Measurements from ENCODE around the gene ITGB1. TPM values are rescaled to one million over a fixed set of nuclear protein-coding genes. Genes with fewer than 3 reads are reported as not detected.
"Not testable (repeated sequence)": the region's sequence is repeated elsewhere in the genome, so short reads cannot be mapped to it uniquely, and the experiment has no call there.

ITGB1 gene
- total and polyA plus RNA-seq, 3 experiments from 2014 or later = 75.5 to 342 (median 82.1) TPM

- POLR2A ChIA-PET = interaction anchor here (0.6 to 2.3 kb wide), 3 partner anchors 9 to 23 kb away, joined by 4 to 13 read pairs (median 9); partner anchors contain the start of gene ITGB1
- peak overlapping the region; percentile 94 for H3K27ac ChIP-seq (ENCODE audit: low read depth, low read length)
- H3K27me3 Mint-ChIP-seq; H3K9me3 ChIP-seq (ENCODE audit: low read length); H3K27me3 ChIP-seq (ENCODE audit: insufficient read depth, low read length, poor library complexity, severe bottlenecking); H3K4me3 ChIP-seq (ENCODE audit: low read length); H3K36me3 ChIP-seq (ENCODE audit: insufficient read depth, low read length); DNase-seq; H3K36me3 Mint-ChIP-seq; H3K9me3 Mint-ChIP-seq: not testable (repeated sequence)
- H3K27ac Mint-ChIP-seq = peak overlapping the region in 6 of 8 donors; percentile 19 to 99 (median 43)
- peak overlapping the region in 5 of 7 donors; percentile 46 to 94 (median 53) for H3K4me3 Mint-ChIP-seq
- CTCF ChIA-PET = interaction anchor here (0.7 to 1.8 kb wide), 2 partner anchors 23 to 29 kb away, joined by 3 to 11 read pairs; no protein-coding TSS in a partner anchor
- peaks cover 37% of the 10 kb centered on the region for H3K4me1 ChIP-seq (ENCODE audit: insufficient read depth, low read length)
- H3K4me1 Mint-ChIP-seq = peaks cover 37 to 40% (median 39%) of the 10 kb centered on the region in 3 donors
These were observed 21.7 kb upstream of the ITGB1 start for GRCh38 chr10:32979719-32980118.

GRCh38 chr10:32979041-32979440, 21.0 kb upstream of the ITGB1 start:
- H3K4me1 Mint-ChIP-seq = peaks cover 37 to 40% (median 39%) of the 10 kb centered on the region in 3 donors
- Histone ChIP-seq H3K27me3 (ENCODE audit: insufficient read depth, low read length, poor library complexity, severe bottlenecking) (no peaks in the 10 kb centered on the region), H3K27ac (ENCODE audit: low read depth, low read length) (no peak overlapping the region), H3K36me3 (ENCODE audit: insufficient read depth, low read length) (no peaks in the 10 kb centered on the region), H3K4me3 (ENCODE audit: low read length) (no peak overlapping the region), H3K9me3 (ENCODE audit: low read length) (no peaks in the 10 kb centered on the region), H3K4me1 (ENCODE audit: insufficient read depth, low read length) (peaks cover 37% of the 10 kb centered on the region)
- no peak overlapping the region for H3K4me3 Mint-ChIP-seq
- H3K27me3 Mint-ChIP-seq = no peaks in the 10 kb centered on the region
- CTCF ChIA-PET = interaction anchor here (1.1 kb wide), 1 partner anchor 30 kb away, joined by 3 read pairs; no protein-coding TSS in a partner anchor
- peaks cover 0 to 3% (median 0%) of the 10 kb centered on the region in 3 donors for H3K36me3 Mint-ChIP-seq
- no peak overlapping the region for H3K27ac Mint-ChIP-seq
- no peak for DNase-seq
- no peaks in the 10 kb centered on the region for H3K9me3 Mint-ChIP-seq
- POLR2A ChIA-PET = no interaction called here

- H3K27me3 Mint-ChIP-seq; H3K36me3 Mint-ChIP-seq; DNase-seq; H3K27me3 ChIP-seq (ENCODE audit: insufficient read depth, low read length, poor library complexity, severe bottlenecking); H3K4me3 ChIP-seq (ENCODE audit: low read length); H3K27ac ChIP-seq (ENCODE audit: low read depth, low read length); H3K36me3 ChIP-seq (ENCODE audit: insufficient read depth, low read length); H3K9me3 ChIP-seq (ENCODE audit: low read length); H3K4me3 Mint-ChIP-seq; H3K9me3 Mint-ChIP-seq; POLR2A ChIA-PET: not testable (repeated sequence)
- Mint-ChIP-seq H3K4me1 (peaks cover 30 to 31% (median 31%) of the 10 kb centered on the region in 3 donors), H3K27ac (peak overlapping the region in 1 of 8 donors; percentile 54)
- H3K4me1 ChIP-seq (ENCODE audit: insufficient read depth, low read length) = peaks cover 30% of the 10 kb centered on the region
- CTCF ChIA-PET = interaction anchor here (1.1 kb wide), 1 partner anchor 31 kb away, joined by 3 read pairs; no protein-coding TSS in a partner anchor
These were observed 20.1 kb upstream of the ITGB1 start for GRCh38 chr10:32977846-32978809.

- Mint-ChIP-seq H3K27ac (no peak overlapping the region), H3K9me3 (no peaks in the 10 kb centered on the region), H3K4me3 (no peak overlapping the region), H3K27me3 (no peaks in the 10 kb centered on the region), H3K36me3 (peaks cover 0 to 3% (median 0%) of the 10 kb centered on the region in 3 donors), H3K4me1 (peaks cover 18 to 29% (median 21%) of the 10 kb centered on the region in 3 donors)
- Histone ChIP-seq H3K36me3 (ENCODE audit: insufficient read depth, low read length) (no peaks in the 10 kb centered on the region), H3K4me1 (ENCODE audit: insufficient read depth, low read length) (peaks cover 12% of the 10 kb centered on the region), H3K4me3 (ENCODE audit: low read length) (no peak overlapping the region), H3K27ac (ENCODE audit: low read depth, low read length) (no peak overlapping the region), H3K27me3 (ENCODE audit: insufficient read depth, low read length, poor library complexity, severe bottlenecking) (no peaks in the 10 kb centered on the region), H3K9me3 (ENCODE audit: low read length) (no peaks in the 10 kb centered on the region)
- ChIA-PET POLR2A (no interaction called here), CTCF (no interaction called here)
- DNase-seq = no peak
These were observed 18.3 kb upstream of the ITGB1 start for GRCh38 chr10:32976338-32976737.

- Histone ChIP-seq H3K27ac (ENCODE audit: low read depth, low read length) (peak overlapping the region; percentile 57), H3K4me3 (ENCODE audit: low read length) (no peak overlapping the region), H3K36me3 (ENCODE audit: insufficient read depth, low read length) (no peaks in the 10 kb centered on the region), H3K9me3 (ENCODE audit: low read length) (no peaks in the 10 kb centered on the region), H3K27me3 (ENCODE audit: insufficient read depth, low read length, poor library complexity, severe bottlenecking) (no peaks in the 10 kb centered on the region), H3K4me1 (ENCODE audit: insufficient read depth, low read length) (no peaks in the 10 kb centered on the region)
- Mint-ChIP-seq H3K27ac (peak overlapping the region in 2 of 8 donors; percentile 14 to 61), H3K36me3 (no peaks in the 10 kb centered on the region), H3K9me3 (no peaks in the 10 kb centered on the region), H3K4me1 (peaks cover 5 to 17% (median 10%) of the 10 kb centered on the region in 3 donors), H3K4me3 (no peak overlapping the region), H3K27me3 (no peaks in the 10 kb centered on the region)
- POLR2A ChIA-PET = no interaction called here
- CTCF ChIA-PET = no interaction called here
- no peak for DNase-seq
These were observed 14.9 kb upstream of the ITGB1 start for GRCh38 chr10:32972929-32973328.

GRCh38 chr10:32972460-32972859, 14.4 kb upstream of the ITGB1 start:
- no peaks in the 10 kb centered on the region for H3K27me3 ChIP-seq (ENCODE audit: insufficient read depth, low read length, poor library complexity, severe bottlenecking)
- Mint-ChIP-seq H3K27me3 (no peaks in the 10 kb centered on the region), H3K4me3 (peak overlapping the region in 1 of 7 donors; percentile 6), H3K9me3 (no peaks in the 10 kb centered on the region), H3K27ac (peak overlapping the region in 2 of 8 donors; percentile 6 to 61), H3K36me3 (no peaks in the 10 kb centered on the region), H3K4me1 (peaks cover 5 to 17% (median 10%) of the 10 kb centered on the region in 3 donors)
- no peak overlapping the region for H3K4me3 ChIP-seq (ENCODE audit: low read length)
- H3K9me3 ChIP-seq (ENCODE audit: low read length) = no peaks in the 10 kb centered on the region
- no peaks in the 10 kb centered on the region for H3K36me3 ChIP-seq (ENCODE audit: insufficient read depth, low read length)
- POLR2A ChIA-PET = no interaction called here
- CTCF ChIA-PET = no interaction called here
- no peaks in the 10 kb centered on the region for H3K4me1 ChIP-seq (ENCODE audit: insufficient read depth, low read length)
- DNase-seq = no peak
- H3K27ac ChIP-seq (ENCODE audit: low read depth, low read length) = peak overlapping the region; percentile 57

- Histone ChIP-seq H3K36me3 (ENCODE audit: insufficient read depth, low read length) (no peaks in the 10 kb centered on the region), H3K27ac (ENCODE audit: low read depth, low read length) (peak overlapping the region; percentile 57), H3K27me3 (ENCODE audit: insufficient read depth, low read length, poor library complexity, severe bottlenecking) (no peaks in the 10 kb centered on the region), H3K9me3 (ENCODE audit: low read length) (no peaks in the 10 kb centered on the region), H3K4me1 (ENCODE audit: insufficient read depth, low read length) (no peaks in the 10 kb centered on the region), H3K4me3 (ENCODE audit: low read length) (no peak overlapping the region)
- H3K9me3 Mint-ChIP-seq = no peaks in the 10 kb centered on the region
- POLR2A ChIA-PET = interaction anchor here (0.7 kb wide), 1 partner anchor 94 kb away, joined by 3 read pairs; no protein-coding TSS in a partner anchor
- H3K27me3 Mint-ChIP-seq = no peaks in the 10 kb centered on the region
- DNase-seq = no peak
- CTCF ChIA-PET = interaction anchor here (1.0 kb wide), 1 partner anchor 12 kb away, joined by 4 read pairs; no protein-coding TSS in a partner anchor
- peak overlapping the region in 4 of 7 donors; percentile 24 to 52 (median 38) for H3K4me3 Mint-ChIP-seq
- H3K36me3 Mint-ChIP-seq = no peaks in the 10 kb centered on the region
- H3K4me1 Mint-ChIP-seq = peaks cover 5 to 17% (median 10%) of the 10 kb centered on the region in 3 donors
- H3K27ac Mint-ChIP-seq = peak overlapping the region in 5 of 8 donors; percentile 9 to 64 (median 44)
These were observed 13.6 kb upstream of the ITGB1 start for GRCh38 chr10:32971536-32972091.
